Right ventricle myocardium inferior (tissue), 1 donor: ENCODE data around the gene ITGA7. TPM values are rescaled to one million over a fixed set of nuclear protein-coding genes. Genes with fewer than 3 reads are reported as not detected.

Source experiments
- ATAC-seq: fragments of 200-7000 bp; cut with Tn5 transposase; one replicate; pipeline ENCODE4 v1.9.1; 2020; ENCODE audit warnings: mild to moderate bottlenecking, moderate library complexity
- DNase-seq: peaks from one replicate; pipeline ENCODE4 v3.0.0; 2021; ENCODE audit errors: missing footprints
- intact Hi-C: fragments of 100-400 bp; cut with DNase I; formaldehyde crosslinking; loops from one replicate; pipeline ENCODE4 v1.11.0; 2022
- total RNA-seq: library from RNA; stranded (reverse); fragmentation: NEBNext Ultra II Directional; extraction: Animal tissue kit (Norgen Biotek cat#: 25700); gene quantifications from one replicate; pipeline ENCODE4 v1.2.1, GENCODE V29; 2021
- donor health status: DM: no; HTN: yes; CAD: no; lungs with severe emphysema.

The ITGA7 gene
- total RNA-seq, 1 donor from 2014 or later, result 479 TPM

DNA sequence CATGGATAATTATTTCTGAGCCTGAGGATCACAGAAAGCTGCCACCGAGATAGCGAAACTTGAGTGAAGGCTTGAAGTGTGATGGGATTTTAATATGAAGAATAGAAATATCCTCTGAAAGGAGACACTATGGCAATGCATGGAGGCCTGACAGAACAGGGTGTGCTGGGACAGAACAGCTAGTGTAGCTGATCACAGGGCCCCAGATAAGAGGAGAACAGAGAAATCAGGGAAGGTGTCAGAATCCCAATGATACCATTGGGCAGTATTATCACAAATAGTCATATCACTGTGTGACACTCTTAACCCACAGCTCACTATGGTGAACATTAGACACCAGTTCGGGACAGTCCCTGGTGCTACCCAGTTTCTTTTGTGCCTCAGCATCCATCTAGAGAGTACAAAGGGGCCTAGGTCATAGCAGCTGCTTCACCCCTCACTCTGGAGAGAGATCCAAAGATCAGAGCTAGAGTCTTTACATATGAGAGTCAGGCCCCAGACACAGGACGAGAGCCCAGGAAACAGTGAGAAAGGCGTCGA, 71.5 kb downstream of the ITGA7 start:
- intact Hi-C loops, result no loop called here
- ATAC-seq (peak; percentile 82), DNase-seq (no peak)

Other genes starting within 250 kb of the ITGA7 start
- not detected for gene OR6C70, start 237.8 kb downstream of the ITGA7 start, total RNA-seq
- gene OR6C68, start 215.5 kb downstream of the ITGA7 start, total RNA-seq, result not detected
- not detected for gene OR6C4, start 158.3 kb downstream of the ITGA7 start, total RNA-seq
- gene OR2AP1, start 135.4 kb downstream of the ITGA7 start, total RNA-seq, result not detected
- gene OR10P1, start 71.0 kb downstream of the ITGA7 start, total RNA-seq, result not detected
- 128 TPM for gene BLOC1S1, start 8.1 kb upstream of the ITGA7 start, total RNA-seq
- 12.9 TPM for gene RDH5, start 12.5 kb upstream of the ITGA7 start, total RNA-seq
- 790 TPM for gene CD63, start 21.1 kb upstream of the ITGA7 start, total RNA-seq
- 9.7 TPM for gene GDF11, start 35.2 kb upstream of the ITGA7 start, total RNA-seq
- gene SARNP, start 109.8 kb upstream of the ITGA7 start, total RNA-seq, result 50.2 TPM
- gene ORMDL2, start 110.1 kb upstream of the ITGA7 start, total RNA-seq, result 17.3 TPM
- 18.3 TPM for gene DNAJC14, start 121.7 kb upstream of the ITGA7 start, total RNA-seq
- 2.9 TPM for gene MMP19, start 135.0 kb upstream of the ITGA7 start, total RNA-seq
- gene PYM1, start 220.0 kb upstream of the ITGA7 start, total RNA-seq, result 19.1 TPM
- gene DGKA, start 223.3 kb upstream of the ITGA7 start, total RNA-seq, result 8.1 TPM